HFF-Myc (cell line): ENCODE measurements around the gene RNF167.

ENCODE experiments used
- DNase-seq: peaks from one replicate; pipeline ENCODE4 v3.0.0-alpha.2; 2011; ENCODE audit warnings: low read depth; ENCODE audit errors: extremely low read depth
- H3K4me3 ChIP-seq: replicated peaks from 2 replicates; pipeline ENCODE4 v1.5.1; 2011; ENCODE audit warnings: low read depth, mild to moderate bottlenecking, control low read depth, low read length
- CTCF ChIP-seq: IDR thresholded peaks from 2 replicates; pipeline ENCODE4 v1.5.1; 2012; ENCODE audit warnings: mild to moderate bottlenecking, low read depth, low read length, control low read depth; ENCODE audit errors: missing control alignments

RNF167 gene

GRCh38 chr17:4948931-4949320 is 8.9 kb downstream of the RNF167 start:
- no peak for TF ChIP-seq CTCF
- peak overlapping the region; percentile 97 for H3K4me3 ChIP-seq
- DNase-seq, result no peak

GRCh38 chr17:4949321-4950074 is 9.4 kb downstream of the RNF167 start:
- H3K4me3 ChIP-seq, result peak overlapping the region; percentile 97
- no peak for DNase-seq
- TF ChIP-seq CTCF, result no peak

- no peak for DNase-seq
- no peak for TF ChIP-seq CTCF
- H3K4me3 ChIP-seq, result peak overlapping the region; percentile 97
Measured at GRCh38 chr17:4950075-4950745, 10.1 kb downstream of the RNF167 start.

- DNase-seq, result no peak
Measured at GRCh38 chr17:4950746-4951204, 10.7 kb downstream of the RNF167 start, which contains the start of gene ENO3. Gene ENO3, plus strand, starts transcription at chr17:4951119. Its CDS starts 711 bp downstream, at chr17:4951830.

GRCh38 chr17:4951486-4951885 is 11.4 kb downstream of the RNF167 start:
- DNase-seq, result no peak
- no peak for TF ChIP-seq CTCF
- no peak overlapping the region for H3K4me3 ChIP-seq

More at GRCh38 chr17:4950746-4951204, 10.7 kb downstream of the RNF167 start, which contains the start of gene ENO3:
- peak within 1 kb of the TSS; percentile 97 for H3K4me3 ChIP-seq
- TF ChIP-seq CTCF, result no peak

- no peak for DNase-seq
- H3K4me3 ChIP-seq, result no peak overlapping the region
- no peak for TF ChIP-seq CTCF
Measured at GRCh38 chr17:4953451-4953961, 13.4 kb downstream of the RNF167 start.
